Activated CD4-positive, alpha-beta T cell treated with anti-CD3 and anti-CD28 coated beads for 1 hour (primary cell): ENCODE results near the gene RGMB.

Source experiments
- DNase-seq: peaks from one replicate; pipeline ENCODE4 v3.0.0-alpha.2; 2020

Gene RGMB

DNA sequence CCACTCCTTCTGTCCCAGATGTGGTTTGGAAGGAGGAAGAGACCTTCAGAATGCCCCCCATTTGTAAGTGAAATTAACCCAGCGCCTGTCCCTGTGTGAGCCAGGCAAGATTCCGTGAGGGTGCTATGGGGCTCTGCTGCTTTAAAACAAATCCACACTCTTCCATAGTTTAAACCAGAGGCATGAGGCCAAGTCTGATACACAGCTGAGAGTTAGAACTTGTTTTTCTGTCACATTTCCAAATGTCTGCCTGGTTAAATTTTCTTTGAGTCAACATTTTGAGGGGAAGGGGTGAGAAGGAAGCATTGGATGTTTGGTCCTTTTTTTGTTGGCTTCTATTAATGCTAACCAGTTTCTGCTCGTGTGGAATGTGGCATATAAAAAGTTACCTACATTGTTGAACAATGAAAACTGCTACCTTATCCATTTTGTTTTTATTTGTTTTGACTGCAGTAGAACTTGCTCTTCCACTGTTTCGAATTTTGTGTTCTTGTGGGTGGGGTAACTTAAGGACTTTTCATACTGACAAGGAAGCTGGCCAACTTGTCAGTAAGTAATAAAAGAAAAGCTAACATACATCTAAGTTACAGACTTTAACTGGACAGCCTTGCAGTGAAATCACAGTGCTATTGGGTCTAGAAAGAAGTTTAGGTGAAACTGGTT lies 12.9 kb downstream of the RGMB start:
- DNase-seq: no peak

DNA sequence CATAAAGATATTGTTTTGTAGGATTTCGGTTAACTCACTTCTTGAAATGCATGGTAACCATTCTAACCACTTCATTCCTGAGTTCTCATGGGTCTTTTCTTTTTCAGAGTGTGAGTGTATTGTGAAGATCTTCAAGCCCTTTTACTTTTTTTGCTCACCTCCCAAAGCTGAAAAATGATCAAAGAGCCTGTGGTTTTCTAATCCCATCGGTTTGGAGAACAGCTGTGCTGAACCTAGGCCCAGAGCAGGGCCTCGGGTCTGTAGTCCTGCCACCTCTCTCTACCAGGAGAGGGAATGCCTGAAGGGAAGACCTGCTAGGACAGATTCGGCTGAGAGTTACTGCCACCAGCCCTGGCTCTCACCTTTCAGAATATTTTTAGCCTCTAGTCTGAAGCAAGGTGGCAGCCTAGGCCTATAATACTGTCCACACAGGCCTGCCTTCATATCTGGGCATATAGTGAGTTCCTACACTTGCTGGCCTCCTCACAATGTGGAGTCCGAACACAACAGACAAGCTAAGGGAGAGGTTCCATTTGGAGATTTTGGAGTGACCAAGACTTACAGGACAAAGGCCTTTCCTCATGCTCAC lies 13.8 kb downstream of the RGMB start:
- no peak for DNase-seq

DNA sequence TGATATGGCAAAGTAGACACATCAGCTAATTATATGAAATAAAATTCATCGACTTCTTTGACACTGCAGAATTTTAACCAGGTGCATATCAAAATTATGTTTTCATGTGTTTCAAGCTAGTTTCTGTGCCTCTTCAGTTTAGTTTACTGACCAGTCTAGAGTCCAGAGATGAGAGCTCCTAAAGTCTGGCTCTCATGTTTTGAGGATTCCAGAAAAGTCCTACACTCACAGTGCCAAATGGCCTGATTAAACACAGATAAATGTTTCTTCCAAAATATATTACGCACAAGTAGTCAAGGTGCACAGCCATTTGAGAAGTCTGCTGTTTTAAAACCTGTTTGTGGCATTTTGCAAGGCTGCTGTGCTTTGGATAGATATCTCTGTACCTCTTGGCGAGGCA lies 15.6 kb downstream of the RGMB start:
- no peak for DNase-seq

DNA sequence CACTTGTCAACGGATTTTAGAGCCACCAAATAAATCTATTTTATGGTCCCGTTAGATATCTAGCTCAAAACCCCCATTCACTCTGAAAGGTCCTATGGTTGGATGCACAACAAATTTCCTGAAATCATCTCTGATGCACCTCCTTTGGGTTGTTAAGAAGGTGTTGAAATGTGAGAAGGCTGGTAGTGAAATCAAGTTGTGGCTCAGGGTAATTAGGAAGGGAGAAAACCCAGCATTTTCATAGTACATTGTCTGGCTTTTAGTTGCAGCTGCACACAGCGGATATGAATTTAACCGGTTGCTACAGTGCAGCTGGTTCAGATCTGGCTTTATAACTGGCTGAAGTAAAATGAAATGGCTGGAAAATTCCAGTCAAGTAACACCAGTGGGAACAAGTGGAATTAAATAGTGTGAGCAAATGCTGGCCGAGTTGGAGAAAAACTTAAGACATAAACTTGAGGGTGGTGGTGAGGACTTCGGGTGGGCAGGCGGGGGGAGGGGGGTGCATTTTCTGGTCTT lies 17.6 kb downstream of the RGMB start:
- no peak for DNase-seq

DNA sequence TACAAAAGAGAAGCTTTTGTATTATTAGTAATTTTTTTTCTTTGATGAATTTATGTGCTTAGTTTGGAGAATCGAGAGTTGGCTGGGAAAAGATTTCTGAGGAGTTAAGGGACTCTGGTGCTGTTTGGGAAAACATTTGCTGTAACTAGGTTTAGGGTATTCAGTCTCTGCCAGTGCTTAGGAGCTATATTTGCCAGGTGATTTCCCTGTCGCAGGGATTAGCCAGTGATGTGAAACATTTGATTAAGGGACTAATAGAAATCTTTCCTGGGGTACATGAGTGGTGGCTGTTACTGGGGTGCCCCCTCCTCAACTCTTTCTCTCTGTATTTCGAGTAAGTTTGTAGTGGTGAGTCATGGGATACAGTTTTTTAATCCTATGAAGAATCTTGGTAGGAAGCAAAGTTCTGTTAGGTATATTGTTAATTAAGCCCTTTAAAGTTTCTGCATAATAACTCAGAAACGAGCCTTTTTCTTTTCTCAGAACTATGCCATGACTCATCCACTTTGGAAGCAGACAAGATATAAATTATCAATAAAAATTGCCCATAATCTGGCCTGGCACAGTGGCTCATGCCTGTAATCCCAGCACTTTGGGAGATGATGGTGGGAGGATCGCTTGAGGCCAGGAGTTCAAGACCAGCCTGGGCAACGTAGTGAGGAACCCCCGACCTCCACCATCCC lies 18.6 kb downstream of the RGMB start:
- DNase-seq: no peak

DNA sequence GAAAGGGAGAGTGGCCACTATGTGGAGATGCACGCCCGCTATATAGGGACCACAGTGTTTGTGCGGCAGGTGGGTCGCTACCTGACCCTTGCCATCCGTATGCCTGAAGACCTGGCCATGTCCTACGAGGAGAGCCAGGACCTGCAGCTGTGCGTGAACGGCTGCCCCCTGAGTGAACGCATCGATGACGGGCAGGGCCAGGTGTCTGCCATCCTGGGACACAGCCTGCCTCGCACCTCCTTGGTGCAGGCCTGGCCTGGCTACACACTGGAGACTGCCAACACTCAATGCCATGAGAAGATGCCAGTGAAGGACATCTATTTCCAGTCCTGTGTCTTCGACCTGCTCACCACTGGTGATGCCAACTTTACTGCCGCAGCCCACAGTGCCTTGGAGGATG lies 19.8 kb downstream of the RGMB start:
- DNase-seq: no peak

DNA sequence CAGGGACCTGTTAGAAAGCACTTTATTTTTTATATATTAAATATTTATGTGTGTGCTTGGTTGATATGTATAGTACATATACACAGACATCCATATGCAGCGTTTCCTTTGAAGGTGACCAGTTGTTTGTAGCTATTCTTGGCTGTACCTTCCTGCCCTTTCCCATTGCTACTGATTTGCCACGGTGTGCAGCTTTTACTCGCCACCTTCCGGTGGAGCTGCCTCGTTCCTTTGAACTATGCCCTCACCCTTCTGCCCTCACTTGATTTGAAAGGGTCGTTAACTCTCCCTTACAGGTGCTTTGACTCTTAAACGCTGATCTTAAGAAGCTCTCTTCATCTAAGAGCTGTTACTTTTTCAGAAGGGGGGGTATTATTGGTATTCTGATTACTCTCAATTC lies 20.5 kb downstream of the RGMB start:
- DNase-seq: no peak

DNA sequence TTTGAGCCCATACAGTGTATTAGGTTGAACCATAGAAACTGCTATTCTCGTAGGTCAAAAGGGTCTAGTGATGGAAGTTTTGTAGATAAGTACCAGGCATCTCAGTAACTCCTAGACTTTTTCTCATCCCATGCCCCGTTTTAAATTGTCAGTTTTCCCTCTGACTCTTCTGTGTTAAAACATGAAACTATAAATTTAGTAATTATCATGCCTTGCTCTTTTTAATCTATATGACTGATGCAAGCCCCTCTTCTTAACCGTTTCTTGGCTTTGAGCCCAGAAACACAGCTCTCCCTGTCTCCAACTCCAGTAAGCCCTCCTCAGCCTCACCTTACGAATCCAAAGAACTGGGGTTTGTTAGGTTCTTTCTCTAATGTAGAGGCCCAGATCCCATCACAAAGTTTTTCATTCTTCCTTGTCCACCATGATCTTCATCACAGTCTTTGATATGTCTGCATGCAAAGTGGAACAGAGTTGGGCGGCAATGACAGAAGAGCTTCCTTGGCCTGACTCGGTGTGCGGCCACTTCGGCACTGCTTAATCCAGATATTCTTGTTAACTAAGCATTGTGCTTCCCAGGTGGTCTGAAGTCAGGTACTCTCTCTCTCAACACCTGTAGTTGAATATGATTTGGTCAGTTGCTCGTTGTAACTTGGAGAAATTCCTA lies 21.1 kb downstream of the RGMB start:
- no peak for DNase-seq

DNA sequence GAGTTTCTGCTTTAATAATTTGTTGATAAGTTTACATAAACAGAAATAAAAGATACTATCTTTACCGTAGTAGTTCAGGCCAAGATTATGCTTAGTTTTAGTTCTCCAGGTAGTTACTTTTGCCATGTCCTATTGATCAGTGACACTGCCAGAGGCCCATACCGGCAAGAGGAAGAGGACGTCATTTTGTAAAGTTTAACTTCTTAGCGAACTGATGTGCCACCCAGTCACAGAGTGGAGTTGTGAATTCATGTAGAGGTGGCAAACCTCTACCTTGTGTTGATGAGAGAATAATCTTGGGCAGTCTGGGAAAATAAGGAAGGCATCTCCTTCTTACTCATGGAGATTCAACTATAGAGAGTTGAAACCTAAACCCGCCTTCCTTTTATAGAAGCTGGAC lies 21.8 kb downstream of the RGMB start:
- no peak for DNase-seq

DNA sequence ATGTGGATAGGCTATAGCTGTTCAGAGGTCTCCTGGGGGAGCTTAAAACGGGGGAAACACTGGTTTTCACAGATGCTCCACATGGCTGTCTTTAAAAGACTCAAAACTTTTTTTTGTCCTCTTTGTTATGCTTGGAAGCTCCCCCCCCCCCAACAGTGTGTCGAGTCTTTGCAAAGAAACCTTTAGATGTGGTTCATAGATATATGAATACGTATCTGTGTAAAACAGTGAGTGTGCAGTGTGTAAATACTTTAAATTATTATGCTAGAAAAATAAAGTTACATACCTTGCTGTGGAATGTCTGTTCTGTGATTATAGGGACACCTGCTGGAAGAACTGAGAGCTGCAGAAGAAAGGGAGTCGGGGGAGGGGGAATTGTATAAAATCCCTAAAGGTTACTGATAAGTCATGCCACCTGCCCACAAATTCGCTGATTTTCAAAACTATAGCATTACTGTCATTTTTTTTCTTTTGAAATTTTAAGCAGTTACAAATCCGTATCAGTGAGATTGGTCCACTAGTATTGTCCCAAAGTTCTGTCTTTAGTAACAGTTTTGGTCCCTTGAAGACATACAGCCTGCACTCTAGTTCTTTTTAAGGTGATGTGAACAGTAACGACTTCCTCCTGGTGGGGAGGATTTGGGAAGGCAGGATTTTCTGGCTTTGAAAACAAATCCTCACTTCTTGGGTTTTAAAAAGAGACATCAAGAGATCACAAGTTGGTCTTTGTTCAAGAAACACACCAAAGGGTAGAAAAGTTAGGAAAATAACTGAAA lies 22.9 kb downstream of the RGMB start:
- DNase-seq: no peak

DNA sequence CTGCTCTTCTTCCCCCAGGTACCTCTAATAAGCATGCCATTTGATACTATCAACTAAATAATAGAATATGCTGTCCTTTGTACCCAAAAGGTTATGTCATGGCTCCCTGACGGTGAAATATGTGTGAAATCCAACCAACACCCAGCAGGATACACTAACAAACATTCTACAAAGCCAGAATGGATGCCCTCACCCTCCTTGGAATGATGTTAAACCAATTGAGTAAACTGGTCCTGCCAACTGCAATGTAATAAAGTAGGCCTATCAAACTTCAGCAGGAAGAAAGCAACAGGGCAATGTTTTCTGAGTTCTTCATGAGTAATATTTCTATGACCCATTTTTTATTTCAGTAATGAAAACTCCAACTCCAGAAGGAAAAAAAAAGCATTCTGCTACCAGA lies 24.9 kb downstream of the RGMB start:
- no peak for DNase-seq

DNA sequence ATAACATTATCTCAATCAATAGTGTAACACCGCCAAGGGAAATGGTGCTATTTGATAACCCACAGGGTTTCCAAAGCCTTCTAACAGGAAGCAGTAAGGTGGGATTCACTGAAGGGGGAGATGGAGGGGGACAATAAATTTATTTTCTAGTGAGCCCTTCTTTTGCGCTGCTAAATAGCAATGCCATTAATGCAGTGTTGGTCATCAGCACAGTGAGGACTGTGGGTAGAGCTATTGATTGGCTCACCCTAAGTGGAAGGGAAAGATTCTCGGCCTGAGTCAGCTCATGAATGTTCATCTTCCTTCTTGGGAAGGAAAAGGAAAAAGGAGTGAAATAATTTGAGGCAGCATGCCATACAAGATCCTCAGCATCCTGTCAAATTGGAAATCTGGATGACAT lies 25.4 kb downstream of the RGMB start:
- no peak for DNase-seq

DNA sequence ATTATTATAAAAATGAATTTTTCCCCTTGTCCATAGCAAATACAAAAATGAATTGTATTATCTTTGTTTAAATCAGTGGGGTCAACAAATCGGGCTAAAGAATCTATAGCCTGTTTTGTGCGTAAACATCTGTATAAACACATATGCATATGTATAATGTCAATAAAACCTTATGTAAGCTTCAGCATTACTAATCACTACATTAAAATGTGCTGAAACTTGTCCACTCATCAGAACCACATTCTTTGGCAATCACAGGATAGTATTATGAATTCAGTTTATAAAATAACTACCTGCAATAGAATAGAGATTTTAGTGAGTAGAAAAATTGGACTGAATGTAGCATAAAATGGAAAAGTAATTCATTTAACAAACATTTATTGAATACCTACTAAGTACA lies 30.6 kb downstream of the RGMB start:
- DNase-seq: no peak

DNA sequence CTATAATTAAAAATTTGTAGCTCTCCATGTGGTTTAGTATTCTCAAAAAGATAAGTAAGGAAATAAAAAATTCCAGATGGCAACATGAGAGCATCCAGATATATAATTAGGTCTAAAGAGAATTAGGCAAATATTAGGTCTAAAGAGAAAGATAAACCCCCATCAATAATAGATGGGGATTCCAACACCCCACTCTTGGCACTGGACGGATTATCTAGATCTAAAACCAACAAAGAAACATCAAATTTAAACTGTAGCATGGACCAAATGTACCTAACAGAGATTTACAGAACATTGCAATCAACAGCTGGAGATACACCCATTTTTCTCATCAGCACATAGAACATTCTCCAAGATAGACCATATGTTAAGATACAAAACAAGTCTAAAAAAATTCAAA lies 31.6 kb downstream of the RGMB start:
- DNase-seq: no peak

DNA sequence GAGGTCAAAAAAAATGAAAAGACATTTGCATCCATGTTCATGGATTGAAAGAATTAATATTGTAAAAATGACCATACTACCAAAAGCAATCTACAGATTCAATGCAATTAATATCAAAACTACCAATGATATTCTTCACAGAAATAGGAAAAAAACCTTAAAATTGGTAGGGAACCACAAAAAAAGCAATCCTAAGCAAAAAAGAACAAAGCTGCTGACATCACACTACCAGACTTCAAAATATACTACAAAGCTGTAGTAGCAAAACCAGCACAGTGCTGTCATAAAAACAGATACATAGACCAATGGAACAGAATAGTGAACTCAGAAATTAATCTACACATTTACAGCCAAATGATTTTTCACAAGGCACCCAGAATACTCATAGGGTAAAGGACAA lies 34.3 kb downstream of the RGMB start:
- no peak for DNase-seq

DNA sequence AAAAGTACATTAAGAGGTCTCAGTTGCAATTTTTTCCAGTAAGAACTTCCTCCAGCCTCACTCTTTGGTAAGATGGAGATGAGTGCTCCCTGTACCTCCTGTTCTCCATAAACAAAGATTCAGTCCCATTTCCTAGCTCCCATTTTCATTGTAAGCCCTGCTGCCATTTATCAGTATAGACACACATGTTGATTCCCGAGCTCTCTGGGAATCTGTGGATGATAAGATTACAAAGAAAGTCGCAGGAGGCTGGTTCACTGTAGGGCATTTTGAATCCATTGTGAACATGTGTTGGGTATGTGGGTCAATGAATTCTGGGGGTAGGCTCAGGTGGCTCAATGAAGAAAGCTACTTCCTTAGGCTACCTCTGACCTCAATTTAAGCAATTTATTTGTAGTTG lies 36.7 kb downstream of the RGMB start:
- no peak for DNase-seq

DNA sequence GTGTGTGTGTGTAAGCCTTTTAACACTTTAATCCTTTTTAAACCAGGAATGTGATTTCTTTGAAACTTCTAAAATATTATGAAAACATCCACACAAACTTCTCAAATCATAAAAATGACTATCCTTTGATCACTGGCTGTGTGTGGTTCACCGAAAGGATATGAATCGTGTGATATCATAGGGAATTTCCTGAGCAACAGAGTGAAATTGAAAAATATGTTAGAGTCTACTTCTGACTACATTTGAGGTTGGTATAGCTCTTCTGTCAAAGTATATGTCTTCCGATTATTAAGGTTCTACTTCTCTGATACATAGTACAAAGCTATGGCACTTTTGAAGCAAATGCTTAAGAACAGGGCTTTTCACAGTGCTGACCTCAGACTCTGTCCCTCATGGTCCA lies 40.3 kb downstream of the RGMB start:
- no peak for DNase-seq

DNA sequence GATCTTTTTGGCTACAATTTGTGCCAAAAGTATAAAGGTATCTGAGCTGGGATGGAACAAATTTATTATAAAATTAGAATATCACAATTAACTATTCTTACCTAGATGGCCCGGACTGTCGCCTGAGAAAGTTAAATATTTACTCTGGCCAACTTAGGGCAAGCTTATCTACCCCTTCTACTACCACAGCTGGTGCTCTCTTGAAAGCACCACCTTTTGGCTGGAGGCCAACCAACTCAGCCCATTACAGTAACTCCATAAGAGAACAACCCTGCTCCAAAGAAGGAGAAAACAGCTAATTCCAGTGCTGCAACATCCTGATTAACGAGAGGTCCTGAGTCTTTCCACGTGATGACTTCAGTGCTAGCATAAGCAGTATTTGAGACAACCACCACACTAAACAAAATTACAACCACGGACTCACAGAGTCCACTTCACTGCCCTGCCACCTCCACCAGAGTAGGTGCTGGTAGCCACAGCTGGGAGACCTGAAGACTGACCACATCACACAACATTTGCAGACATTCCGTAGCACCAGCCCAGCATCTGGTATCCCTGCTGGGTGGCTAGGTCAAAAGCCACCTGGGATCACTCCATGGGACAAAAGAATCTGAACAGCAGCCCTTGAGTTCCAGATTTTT lies 43.2 kb downstream of the RGMB start:
- no peak for DNase-seq

DNA sequence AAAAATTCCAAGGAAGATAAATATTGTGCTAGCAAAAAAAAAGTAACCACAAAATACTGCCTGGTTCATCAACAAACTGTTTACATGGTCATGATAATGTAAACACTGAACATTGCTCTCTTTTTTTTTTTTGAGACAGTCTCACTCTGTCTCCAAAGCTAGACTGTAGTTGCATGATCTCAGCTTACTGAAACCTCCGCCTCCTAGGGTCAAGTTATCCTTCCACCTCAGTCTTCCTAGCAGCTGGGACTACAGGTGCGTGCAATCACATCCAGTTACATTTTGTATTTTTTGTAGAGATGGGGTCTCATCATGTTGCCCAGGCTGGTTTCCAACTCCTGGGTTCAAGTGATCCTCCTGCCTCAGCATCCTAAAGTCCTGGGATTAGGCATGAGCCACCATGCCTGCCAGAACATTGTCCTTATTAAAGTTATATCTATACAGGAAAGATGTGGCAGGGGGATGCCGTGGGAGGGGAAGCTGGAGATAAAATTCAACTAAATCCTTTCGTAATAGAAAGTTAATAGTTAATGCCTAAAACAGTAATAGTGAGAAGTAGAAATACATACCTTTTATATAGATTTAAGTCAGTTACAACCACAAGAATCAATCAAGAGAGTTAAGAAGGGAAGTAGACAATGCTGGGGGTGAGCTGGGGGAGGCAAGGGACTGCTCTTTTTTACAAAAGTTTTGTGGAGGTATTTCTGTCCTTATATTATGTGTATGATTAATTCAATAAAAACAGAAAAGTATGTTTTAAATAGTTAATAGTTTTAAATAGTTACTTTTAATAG lies 52.3 kb downstream of the RGMB start:
- no peak for DNase-seq

DNA sequence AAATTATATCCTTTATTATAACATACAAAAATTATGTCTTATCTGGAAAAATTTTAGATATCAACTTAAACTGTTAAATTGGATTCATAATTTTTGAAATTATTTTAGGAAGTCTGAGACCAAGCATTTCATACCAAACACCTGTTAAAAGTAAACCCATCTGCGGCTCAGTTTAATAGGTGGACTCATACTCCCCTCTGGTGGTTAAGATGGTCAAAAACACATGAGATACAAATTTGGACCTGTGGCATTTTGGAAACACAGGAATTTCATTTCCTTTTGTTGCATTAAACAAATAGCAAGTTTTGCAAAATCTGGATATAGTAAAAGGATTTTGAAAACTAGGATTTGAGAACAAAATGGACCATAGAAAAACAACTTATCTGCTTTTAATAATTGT lies 53.7 kb downstream of the RGMB start:
- DNase-seq: no peak

DNA sequence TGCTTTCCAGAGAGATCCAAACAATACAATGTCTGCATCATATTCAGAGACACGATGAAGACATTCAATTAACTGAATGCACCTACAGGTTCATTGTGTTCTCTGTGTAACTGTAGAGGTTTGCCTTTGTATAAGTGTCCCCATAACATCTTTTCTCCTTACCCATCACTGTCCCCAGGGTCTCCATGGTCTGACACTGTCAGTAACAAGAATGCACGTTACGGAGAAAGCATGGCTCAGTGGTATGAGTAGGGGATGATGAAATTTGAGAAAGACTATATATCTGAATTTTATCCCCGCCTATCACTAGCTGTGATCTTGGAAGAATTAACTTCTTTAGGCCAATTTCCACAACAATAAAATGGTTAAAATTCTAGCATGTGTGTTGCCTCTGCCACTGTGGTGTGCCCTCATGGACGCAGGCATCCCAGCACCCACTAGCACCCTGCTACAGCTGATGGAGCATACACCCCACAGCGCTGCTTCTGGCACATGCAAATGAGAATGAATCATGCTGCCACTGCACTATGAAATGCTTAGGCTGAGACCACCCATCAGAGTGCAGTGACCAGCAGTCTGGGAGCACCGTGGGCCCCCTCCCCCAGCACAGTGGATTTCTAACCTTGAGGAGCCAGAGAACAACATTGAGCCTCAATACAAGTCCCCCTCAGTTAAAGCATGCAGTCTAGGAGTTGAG lies 54.3 kb downstream of the RGMB start:
- no peak for DNase-seq
